Gastroesophageal sphincter (tissue), 4 donors: ENCODE results near the gene GRM3. TPM values are rescaled to one million over a fixed set of nuclear protein-coding genes. Genes with fewer than 3 reads are reported as not detected.

Source experiments
- ATAC-seq: fragments of 150-250 bp; one replicate; pipeline ENCODE4 v1.9.1; 2016; ENCODE audit warnings: mild to moderate bottlenecking, moderate library complexity
- H3K27ac ChIP-seq, 4 donors: fragments of 200-600 bp; sonication (generic) in 3 of 4; 1 replicate in 3 of 4; 2 replicates in 1 of 4; pipeline ENCODE4 v1.5.1; 2016 to 2019
- H3K27me3 ChIP-seq: fragments of 200-600 bp; sonication (generic); one replicate; pipeline ENCODE4 v1.5.1; 2019
- H3K36me3 ChIP-seq, 2 donors: fragments of 200-600 bp; sonication (generic); one replicate each; pipeline ENCODE4 v1.5.1; 2019; ENCODE audit warnings: control low read depth in 1 of 2
- H3K4me1 ChIP-seq, 3 donors: fragments of 200-600 bp; sonication (generic); 1 replicate in 2 of 3; 2 replicates in 1 of 3; pipeline ENCODE4 v1.5.1; 2016 to 2019; ENCODE audit warnings: control low read depth in 2 of 3
- H3K4me3 ChIP-seq, 2 donors: fragments of 200-600 bp; sonication (generic); one replicate each; pipeline ENCODE4 v1.5.1; 2019; ENCODE audit warnings: mild to moderate bottlenecking in 1 of 2, moderate library complexity in 1 of 2
- H3K9me3 ChIP-seq, 3 donors: fragments of 200-600 bp; sonication (generic); one replicate each; pipeline ENCODE4 v1.5.1; 2017 to 2019; ENCODE audit warnings: control low read depth in 2 of 3
- CTCF ChIP-seq, 4 experiments: fragments of 200-600 bp in 2 of 4; fragments of 450-650 bp in 2 of 4; sonication (generic) in 1 of 4; IDR thresholded peaks; one replicate each; pipeline ENCODE4 v1.5.1; 2017 to 2019; ENCODE audit warnings: antibody characterized with exemption in 4 of 4, mild to moderate bottlenecking in 2 of 4, moderate library complexity in 2 of 4
- EP300 ChIP-seq: sonication (generic); formaldehyde crosslinking; IDR thresholded peaks from one replicate; pipeline ENCODE4 v1.6.1; 2017; ENCODE audit warnings: antibody characterized with exemption, mild to moderate bottlenecking
- POLR2A ChIP-seq, 2 donors: fragments of 450-650 bp; IDR thresholded peaks; one replicate each; pipeline ENCODE4 v1.6.1; 2017; ENCODE audit warnings: antibody characterized with exemption in 2 of 2, mild to moderate bottlenecking in 2 of 2, moderate library complexity in 1 of 2
- POLR2AphosphoS5 ChIP-seq: sonication (generic); formaldehyde crosslinking; IDR thresholded peaks from one replicate; pipeline ENCODE4 v1.6.1; 2017; ENCODE audit warnings: antibody characterized with exemption
- WGBS, 2 donors: methylation state at CpG; one replicate each; pipeline ENCODE4 v1.1.5; 2018; ENCODE audit warnings: low coverage in 1 of 2; 5-methylcytosine and 5-hydroxymethylcytosine counted together
- total RNA-seq, 4 donors: library from RNA; depleted of rRNA; stranded (reverse); fragments of >200 nt; gene quantifications; one replicate each; pipeline ENCODE4 v1.1.0, GENCODE V29; 2016

Gene GRM3
- total RNA-seq, 4 donors from 2014 or later, result not detected

GRCh38 chr7:86823769-86824168 lies 180.1 kb downstream of the GRM3 start:
- no peak for TF ChIP-seq EP300
- TF ChIP-seq POLR2A (IDR thresholded peaks at IDR 0.05), result no peak
- no peak for TF ChIP-seq POLR2AphosphoS5
- no peak for TF ChIP-seq CTCF (IDR thresholded peaks at IDR 0.05)
- H3K4me1 ChIP-seq, result no peaks in the 10 kb centered on the region

GRCh38 chr7:86825264-86825663 lies 181.6 kb downstream of the GRM3 start:
- H3K4me3 ChIP-seq, result no peak overlapping the region
- no peaks in the 10 kb centered on the region for H3K36me3 ChIP-seq
- no peak overlapping the region for H3K27ac ChIP-seq
- no peaks in the 10 kb centered on the region for H3K4me1 ChIP-seq
- no peaks in the 10 kb centered on the region for H3K27me3 ChIP-seq
- no peak for ATAC-seq
- no peak for TF ChIP-seq POLR2A (IDR thresholded peaks at IDR 0.05)
- TF ChIP-seq POLR2AphosphoS5, result no peak
- TF ChIP-seq EP300, result no peak
- no peak for TF ChIP-seq CTCF (IDR thresholded peaks at IDR 0.05)
- WGBS, 2 donors, result 60 to 80% methylated on average over 4 of the region's 4 CpGs
- H3K9me3 ChIP-seq, result no peaks in the 10 kb centered on the region

More at GRCh38 chr7:86823769-86824168, 180.1 kb downstream of the GRM3 start:
- Histone ChIP-seq H3K27ac (no peak overlapping the region), H3K4me3 (no peak overlapping the region), H3K27me3 (no peaks in the 10 kb centered on the region), H3K36me3 (no peaks in the 10 kb centered on the region), H3K9me3 (no peaks in the 10 kb centered on the region)
- no peak for ATAC-seq
- WGBS, 2 donors, result 70% methylated on average over 2 of the region's 2 CpGs; no CpG with 5 or more reads in 1 of the 2 donors

- 83 to 100% methylated on average over 1 of the region's 1 CpG for WGBS, 2 donors
- Histone ChIP-seq H3K27ac (no peak overlapping the region), H3K4me1 (no peaks in the 10 kb centered on the region), H3K36me3 (no peaks in the 10 kb centered on the region), H3K27me3 (no peaks in the 10 kb centered on the region), H3K9me3 (no peaks in the 10 kb centered on the region), H3K4me3 (no peak overlapping the region)
- no peak for ATAC-seq
- TF ChIP-seq POLR2AphosphoS5 (no peak), POLR2A (IDR thresholded peaks at IDR 0.05) (no peak), EP300 (no peak), CTCF (IDR thresholded peaks at IDR 0.05) (no peak)
Measured at GRCh38 chr7:86826948-86827347, 183.2 kb downstream of the GRM3 start.

- no peaks in the 10 kb centered on the region for H3K27me3 ChIP-seq
- no peaks in the 10 kb centered on the region for H3K36me3 ChIP-seq
- no peak for ATAC-seq
- no peaks in the 10 kb centered on the region for H3K4me1 ChIP-seq
- no peak overlapping the region for H3K27ac ChIP-seq
- WGBS, 2 donors, result 87% methylated on average over 3 of the region's 3 CpGs; no CpG with 5 or more reads in 1 of the 2 donors
- H3K4me3 ChIP-seq, result no peak overlapping the region
- no peaks in the 10 kb centered on the region for H3K9me3 ChIP-seq
- TF ChIP-seq POLR2AphosphoS5 (no peak), POLR2A (IDR thresholded peaks at IDR 0.05) (no peak), EP300 (no peak), CTCF (IDR thresholded peaks at IDR 0.05) (no peak)
Measured at GRCh38 chr7:86833360-86833759, 189.7 kb downstream of the GRM3 start.

- WGBS, 2 donors, result 28 to 40% methylated on average over 1 to 3 of the region's 3 CpGs
- no peaks in the 10 kb centered on the region for H3K27me3 ChIP-seq
- no peaks in the 10 kb centered on the region for H3K4me1 ChIP-seq
- no peak overlapping the region for H3K27ac ChIP-seq
- no peaks in the 10 kb centered on the region for H3K9me3 ChIP-seq
- no peaks in the 10 kb centered on the region for H3K36me3 ChIP-seq
- TF ChIP-seq POLR2AphosphoS5, result no peak
- TF ChIP-seq CTCF (IDR thresholded peaks at IDR 0.05), result no peak
- TF ChIP-seq POLR2A (IDR thresholded peaks at IDR 0.05), result no peak
- no peak for TF ChIP-seq EP300
- ATAC-seq, result no peak
- H3K4me3 ChIP-seq, result no peak overlapping the region
Measured at GRCh38 chr7:86837235-86837634, 193.5 kb downstream of the GRM3 start.
